GM23338 (cell line): Measurements from ENCODE around the gene VSTM2L. TPM values are rescaled to one million over a fixed set of nuclear protein-coding genes. Genes with fewer than 3 reads are reported as not detected.

Experiments used
- ATAC-seq: fragments of 200-7000 bp; cut with Tn5 transposase; 3 replicates; pipeline ENCODE4 v1.9.1; 2020
- DNase-seq: peaks from one replicate; pipeline ENCODE4 v3.0.0-alpha.2; 2015; ENCODE audit warnings: low spot score
- H2AFZ ChIP-seq: fragments of 200-600 bp; sonication (generic); 2 replicates; pipeline ENCODE4 v1.8.0; 2016; ENCODE audit warnings: antibody characterized with exemption, mild to moderate bottlenecking, moderate library complexity
- H3F3A ChIP-seq: fragments of 200-600 bp; sonication (generic); replicated peaks from 2 replicates; pipeline ENCODE4 v1.8.0; 2017; ENCODE audit warnings: antibody characterized with exemption, mixed run types, low read depth
- H3K27ac ChIP-seq: fragments of 200-600 bp; sonication (generic); 2 replicates; pipeline ENCODE4 v1.6.1; 2016; ENCODE audit warnings: low read depth
- H3K27me3 ChIP-seq: fragments of 200-600 bp; sonication (generic); 2 replicates; pipeline ENCODE4 v1.8.0; 2016; ENCODE audit warnings: mild to moderate bottlenecking, mixed run types, moderate library complexity; ENCODE audit not compliant: insufficient read depth
- H3K36me3 ChIP-seq: fragments of 200-600 bp; sonication (generic); 2 replicates; pipeline ENCODE4 v1.8.0; 2016; ENCODE audit warnings: mild to moderate bottlenecking; ENCODE audit not compliant: insufficient read depth
- H3K4me1 ChIP-seq: fragments of 200-600 bp; sonication (generic); 2 replicates; pipeline ENCODE4 v1.8.0; 2016; ENCODE audit warnings: mild to moderate bottlenecking, moderate library complexity; ENCODE audit not compliant: insufficient read depth
- H3K4me2 ChIP-seq: fragments of 200-600 bp; sonication (generic); 2 replicates; pipeline ENCODE4 v1.7.1; 2017; ENCODE audit warnings: mixed run types
- H3K4me3 ChIP-seq: fragments of 200-600 bp; sonication (generic); 2 replicates; pipeline ENCODE4 v1.6.1; 2016; ENCODE audit warnings: mixed run types
- H3K79me2 ChIP-seq: fragments of 200-600 bp; sonication (generic); replicated peaks from 2 replicates; pipeline ENCODE4 v1.8.0; 2017; ENCODE audit warnings: mild to moderate bottlenecking; ENCODE audit not compliant: insufficient read depth
- H3K9me2 ChIP-seq: fragments of 200-600 bp; sonication (generic); 2 replicates; pipeline ENCODE4 v1.8.0; 2017; ENCODE audit not compliant: insufficient read depth
- H4K20me1 ChIP-seq: fragments of 200-600 bp; sonication (generic); replicated peaks from 2 replicates; pipeline ENCODE4 v1.8.0; 2017; ENCODE audit warnings: mild to moderate bottlenecking; ENCODE audit not compliant: insufficient read depth
- H3K27ac Mint-ChIP-seq: 2 replicates; pipeline ENCODE4 v1.8.0; 2020; ENCODE audit warnings: inconsistent platforms, mild to moderate bottlenecking, moderate library complexity, mixed read lengths
- H3K27me3 Mint-ChIP-seq: 3 replicates; pipeline ENCODE4 v1.8.0; 2022; ENCODE audit warnings: low read depth, mild to moderate bottlenecking, moderate library complexity, mixed read lengths, inconsistent platforms; ENCODE audit not compliant: insufficient read depth, poor library complexity
- H3K36me3 Mint-ChIP-seq: 3 replicates; pipeline ENCODE4 v1.8.0; 2021; ENCODE audit warnings: low read depth, mild to moderate bottlenecking, inconsistent platforms, moderate library complexity, mixed read lengths
- H3K4me1 Mint-ChIP-seq: 3 replicates; pipeline ENCODE4 v1.8.0; 2020; ENCODE audit warnings: mild to moderate bottlenecking, inconsistent platforms, mixed read lengths
- H3K4me3 Mint-ChIP-seq: 3 replicates; pipeline ENCODE4 v1.8.0; 2021; ENCODE audit warnings: moderate library complexity, mild to moderate bottlenecking, inconsistent platforms, mixed read lengths
- H3K9me3 Mint-ChIP-seq: 3 replicates; pipeline ENCODE4 v1.8.0; 2020; ENCODE audit warnings: moderate library complexity, mild to moderate bottlenecking, inconsistent platforms, mixed read lengths
- CREB1 ChIP-seq: fragments of 250-450 bp; sonication (Bioruptor Pico); IDR thresholded peaks from 2 replicates; pipeline ENCODE4 v1.5.0; 2020; ENCODE audit warnings: low read depth, mild to moderate bottlenecking, moderate library complexity
- CTCF ChIP-seq, 2 experiments: fragments of 200-600 bp in 1 of 2; sonication (generic) in 1 of 2; conservative IDR thresholded peaks; 2 replicates each; pipeline versions ENCODE4 v1.5.1 to v1.6.1; 2016 to 2017; ENCODE audit warnings: antibody characterized with exemption in 2 of 2, low read depth in 2 of 2, mild to moderate bottlenecking in 2 of 2, moderate library complexity in 1 of 2
- ETS1 ChIP-seq: IDR thresholded peaks from 2 replicates; pipeline ENCODE4 v1.6.1; 2016; ENCODE audit warnings: antibody characterized with exemption
- EZH2 ChIP-seq: fragments of 200-600 bp; sonication (generic); IDR thresholded peaks from one replicate; pipeline ENCODE4 v1.8.0; 2017; ENCODE audit warnings: antibody characterized with exemption, mild to moderate bottlenecking, low read depth; ENCODE audit not compliant: unreplicated experiment
- EZH2phosphoT487 ChIP-seq: fragments of 200-600 bp; sonication (generic); IDR thresholded peaks from one replicate; pipeline ENCODE4 v1.8.1; 2018; ENCODE audit warnings: antibody characterized with exemption; ENCODE audit not compliant: unreplicated experiment
- JUNB ChIP-seq: IDR thresholded peaks from one replicate; pipeline ENCODE4 v1.6.1; 2016; ENCODE audit warnings: antibody characterized with exemption; ENCODE audit not compliant: unreplicated experiment
- NANOG ChIP-seq: IDR thresholded peaks from 2 replicates; pipeline ENCODE4 v1.6.1; 2016; ENCODE audit warnings: antibody characterized with exemption, borderline replicate concordance
- ZNF114 ChIP-seq: fragments of 250-450 bp; sonication (Bioruptor Pico); IDR thresholded peaks from 2 replicates; pipeline ENCODE4 v1.5.0; 2020; ENCODE audit warnings: mild to moderate bottlenecking, moderate library complexity
- ZNF331 ChIP-seq: fragments of 250-450 bp; sonication (Bioruptor Pico); IDR thresholded peaks from 2 replicates; pipeline ENCODE4 v1.5.0; 2020; ENCODE audit warnings: low read depth, mild to moderate bottlenecking, moderate library complexity
- polyA plus RNA-seq: library from polyadenylated mRNA; unstranded; fragments of >200 nt; fragmentation: Nextera tagmentation; extraction: Ambion mirVana; gene quantifications from 2 replicates; pipeline ENCODE4 v1.2.1, GENCODE V29; 2016
- total RNA-seq: library from RNA; depleted of rRNA; stranded (reverse); fragments of >200 nt; shearing (Covaris generic); gene quantifications from 2 replicates; pipeline ENCODE4 v1.2.3, GENCODE V29; 2014

VSTM2L gene
- total and polyA plus RNA-seq, 2 experiments from 2014 or later = 0.60 to 1.9 TPM

- H2AFZ ChIP-seq = no peak overlapping the region
- H3K79me2 ChIP-seq = no peaks in the 10 kb centered on the region
- H3K9me3 Mint-ChIP-seq = no peaks in the 10 kb centered on the region
- no peaks in the 10 kb centered on the region for H3K36me3 Mint-ChIP-seq
- no peak overlapping the region for H3K27ac ChIP-seq
- no peaks in the 10 kb centered on the region for H4K20me1 ChIP-seq
- H3K4me3 Mint-ChIP-seq = no peak overlapping the region
- peaks cover 14% of the 10 kb centered on the region for H3K27me3 Mint-ChIP-seq
- H3K4me1 ChIP-seq = peaks cover 37% of the 10 kb centered on the region
- no peaks in the 10 kb centered on the region for H3K36me3 ChIP-seq
- peaks cover 10% of the 10 kb centered on the region; the same call in 1 of the 2 replicates for H3F3A ChIP-seq
- ATAC-seq (no peak), DNase-seq (no peak)
- peaks cover 11% of the 10 kb centered on the region; the same call in 1 of the 2 replicates for H3K27me3 ChIP-seq
- H3K4me2 ChIP-seq = peak overlapping the region; percentile 29; the same call in 1 of the 2 replicates
- H3K4me3 ChIP-seq = no peak overlapping the region
- TF ChIP-seq ETS1 (no peak), CTCF (conservative IDR thresholded peaks at IDR 0.05; ENCODE audit: low read depth in 2 of 2) (no peak), CREB1 (no peak), NANOG (no peak)
- H3K9me2 ChIP-seq = no peaks in the 10 kb centered on the region
- H3K4me1 Mint-ChIP-seq = peaks cover 48% of the 10 kb centered on the region
- H3K27ac Mint-ChIP-seq = no peak overlapping the region
Observed at GRCh38 chr20:37918035-37918434, 15.1 kb downstream of the VSTM2L start.

- Histone ChIP-seq H3K36me3 (no peaks in the 10 kb centered on the region), H2AFZ (no peak overlapping the region), H3K4me1 (peaks cover 30% of the 10 kb centered on the region), H3K4me2 (no peak overlapping the region), H4K20me1 (no peaks in the 10 kb centered on the region), H3K9me2 (no peaks in the 10 kb centered on the region), H3K79me2 (no peaks in the 10 kb centered on the region), H3K27ac (no peak overlapping the region), H3K4me3 (no peak overlapping the region), H3K27me3 (peaks cover 9% of the 10 kb centered on the region; the same call in 1 of the 2 replicates), H3F3A (peaks cover 4% of the 10 kb centered on the region; the same call in 1 of the 2 replicates)
- Mint-ChIP-seq H3K27me3 (peaks cover 14% of the 10 kb centered on the region), H3K4me3 (no peak overlapping the region), H3K36me3 (no peaks in the 10 kb centered on the region), H3K27ac (no peak overlapping the region), H3K4me1 (peaks cover 35% of the 10 kb centered on the region), H3K9me3 (no peaks in the 10 kb centered on the region)
- no peak for DNase-seq
- TF ChIP-seq JUNB = no peak
- no peak for ATAC-seq
Observed at GRCh38 chr20:37919389-37920040, 16.6 kb downstream of the VSTM2L start.

- Histone ChIP-seq H2AFZ (no peak overlapping the region), H4K20me1 (no peaks in the 10 kb centered on the region), H3K36me3 (no peaks in the 10 kb centered on the region), H3K4me3 (no peak overlapping the region), H3K9me2 (no peaks in the 10 kb centered on the region), H3K79me2 (no peaks in the 10 kb centered on the region), H3F3A (0 out of 2 replicates have a peak, but pooled peaks cover 4% of the 10 kb centered on the region), H3K4me1 (peaks cover 27% of the 10 kb centered on the region), H3K4me2 (no peak overlapping the region), H3K27ac (no peak overlapping the region), H3K27me3 (peaks cover 9% of the 10 kb centered on the region; the same call in 1 of the 2 replicates)
- peaks cover 11% of the 10 kb centered on the region for H3K27me3 Mint-ChIP-seq
- ATAC-seq = no peak
- no peak overlapping the region for H3K27ac Mint-ChIP-seq
- no peak overlapping the region for H3K4me3 Mint-ChIP-seq
- DNase-seq = no peak
- H3K9me3 Mint-ChIP-seq = no peaks in the 10 kb centered on the region
- H3K4me1 Mint-ChIP-seq = peaks cover 31% of the 10 kb centered on the region
- no peaks in the 10 kb centered on the region for H3K36me3 Mint-ChIP-seq
- TF ChIP-seq EZH2 (no peak), ZNF114 (CRISPR knock-in tag) (no peak), ZNF331 (no peak), EZH2phosphoT487 (no peak), ETS1 (no peak)
Observed at GRCh38 chr20:37920270-37920669, 17.3 kb downstream of the VSTM2L start.
